GM18505 (cell line): ENCODE data around the gene CEBPB.

ENCODE experiments used
- ATAC-seq: cut with Tn5 transposase; IDR thresholded peaks from one replicate; pipeline ENCODE4 v1.9.1; 2021; ENCODE audit not compliant: unreplicated experiment
- POLR2A ChIP-seq: IDR thresholded peaks from 4 replicates; pipeline ENCODE4 v1.6.1; 2011; ENCODE audit warnings: borderline replicate concordance; ENCODE audit not compliant: insufficient read depth, insufficient read length; ENCODE audit errors: extremely low read depth

Gene CEBPB

DNA sequence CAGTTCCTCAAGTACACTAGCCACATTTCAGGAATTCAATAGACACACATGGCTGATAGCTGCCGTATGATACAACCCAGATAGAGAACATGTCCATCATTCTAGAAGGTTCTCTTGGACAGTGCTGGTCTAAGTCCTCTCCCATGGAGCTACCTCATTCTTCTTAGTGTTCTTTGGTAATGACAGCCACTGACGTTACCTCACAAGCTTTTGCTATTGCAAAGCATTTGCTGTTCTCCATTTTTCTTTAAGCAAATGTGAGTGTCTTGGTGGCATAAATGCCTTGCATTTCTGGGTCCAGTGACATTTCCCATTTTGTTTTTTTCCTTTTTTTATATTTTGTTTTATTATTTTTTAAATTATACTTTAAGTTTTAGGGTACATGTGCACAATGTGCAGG, 8.3 kb upstream of the CEBPB start:
- TF ChIP-seq POLR2A = no peak

DNA sequence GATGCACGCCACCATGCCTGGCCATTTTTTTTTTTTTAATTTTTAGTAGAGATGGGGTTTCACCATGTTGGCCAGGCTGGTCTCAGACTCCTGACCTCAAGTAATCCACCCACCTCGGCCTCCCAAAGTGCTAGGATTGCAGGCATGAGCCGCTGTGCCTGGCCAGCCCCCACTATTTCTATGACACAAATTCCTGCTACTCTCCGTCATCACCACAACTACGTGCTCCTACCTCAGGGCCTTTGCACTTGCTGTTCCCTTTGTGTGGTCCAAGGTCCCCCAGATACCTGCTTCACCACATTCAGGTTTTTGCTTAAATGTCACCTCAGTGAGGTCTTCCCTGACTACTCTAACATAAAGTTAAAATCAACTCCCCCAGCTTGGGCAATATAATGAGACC, 5.2 kb upstream of the CEBPB start:
- TF ChIP-seq POLR2A = no peak
- ATAC-seq = no peak

More for the DNA sequence above, 8.3 kb upstream of the CEBPB start:
- ATAC-seq = no peak

DNA sequence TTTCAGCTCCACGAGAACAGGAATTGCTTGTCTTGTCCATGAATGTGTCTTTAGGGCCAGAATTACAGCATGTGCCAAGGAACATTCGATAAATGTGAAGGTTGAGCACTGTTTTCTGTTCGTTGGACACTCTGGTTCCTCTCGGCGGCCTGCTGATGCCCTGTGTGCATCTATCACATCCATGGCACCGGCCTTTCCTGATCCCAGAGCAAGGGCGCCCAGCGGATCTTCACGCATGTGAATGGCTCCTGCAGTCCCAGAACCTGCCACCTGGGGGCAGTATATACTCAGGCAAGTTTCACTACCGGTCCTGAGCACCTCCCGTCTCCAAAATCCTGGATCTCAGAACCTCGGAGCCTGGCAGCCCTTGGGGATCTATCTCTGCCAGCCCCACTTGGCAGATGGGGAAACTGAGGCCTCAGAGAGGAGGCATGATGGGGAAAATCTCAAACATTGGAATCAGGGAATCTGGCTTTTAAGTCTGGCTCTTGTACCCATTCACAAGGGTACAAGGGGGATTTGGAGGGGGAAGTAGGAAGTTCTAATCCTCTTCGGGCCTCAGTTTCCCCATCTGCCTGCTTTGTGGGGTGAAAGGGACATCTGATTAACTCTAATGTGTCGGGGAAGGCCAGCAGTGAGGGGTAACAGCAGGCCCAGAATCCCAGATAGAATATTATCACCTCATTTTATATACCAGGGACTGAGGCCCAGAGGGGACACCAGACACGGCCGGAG, 4.3 kb upstream of the CEBPB start:
- TF ChIP-seq POLR2A = no peak
- no peak for ATAC-seq

- no peak for ATAC-seq
- TF ChIP-seq POLR2A = no peak
These were observed 3.6 kb upstream of the CEBPB start for GRCh38 chr20:50186987-50187402.

- no peak for TF ChIP-seq POLR2A
- ATAC-seq = no peak
These were observed 3.1 kb upstream of the CEBPB start for GRCh38 chr20:50187403-50188051.

- TF ChIP-seq POLR2A = no peak
- ATAC-seq = no peak
These were observed 2.3 kb upstream of the CEBPB start for GRCh38 chr20:50188287-50188688.

DNA sequence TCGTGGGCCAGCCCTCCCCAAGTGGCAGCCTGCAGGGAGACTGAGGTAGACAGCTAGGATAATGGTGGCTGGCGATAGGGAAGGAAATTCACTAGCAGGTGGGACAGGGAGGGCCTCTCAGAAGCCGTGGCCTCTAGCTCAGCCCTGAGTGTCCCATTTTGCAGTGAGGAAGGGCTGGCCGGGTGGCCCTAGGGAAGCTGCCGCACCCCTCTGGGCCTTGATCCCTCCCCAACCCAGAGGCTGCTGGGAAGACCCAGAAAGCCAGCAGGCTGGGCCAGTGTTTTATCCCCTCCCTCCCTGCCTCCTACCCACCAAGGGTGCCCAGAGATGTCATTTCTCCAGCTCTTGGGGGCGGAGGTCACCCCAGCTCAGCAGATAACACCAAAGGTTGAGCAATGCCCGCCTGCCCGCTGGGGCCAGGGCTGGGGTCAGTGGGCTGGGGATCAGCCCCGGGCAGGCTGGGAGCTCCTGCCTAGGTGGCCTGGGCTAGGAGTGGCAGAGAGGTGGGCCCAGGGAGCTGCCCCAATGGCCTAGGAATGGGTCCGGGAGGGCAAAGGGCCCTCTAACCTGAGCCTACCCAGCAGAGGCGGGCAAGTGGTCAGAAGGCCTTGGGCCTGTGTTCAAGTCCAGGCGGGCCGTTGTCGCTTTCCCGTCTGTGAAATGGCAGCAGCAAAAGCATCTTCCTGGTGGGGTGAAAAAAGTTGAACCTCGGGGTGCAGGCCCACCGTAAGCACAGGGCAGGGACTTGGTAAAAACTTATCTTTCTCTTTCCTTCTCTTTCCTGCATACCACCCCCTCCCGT, 1.6 kb upstream of the CEBPB start:
- no peak for ATAC-seq

GRCh38 chr20:50189681-50190250, 864 bp upstream of the CEBPB start:
- ATAC-seq = no peak
- TF ChIP-seq POLR2A = no peak

More for the DNA sequence above, 1.6 kb upstream of the CEBPB start:
- no peak for TF ChIP-seq POLR2A

- ATAC-seq = peak; percentile 12
- TF ChIP-seq POLR2A = no peak
These were observed 474 bp downstream of the CEBPB start for GRCh38 chr20:50191065-50191543.

- ATAC-seq = peak; percentile 33
- TF ChIP-seq POLR2A = peak; percentile 45
These were observed 1.1 kb downstream of the CEBPB start for GRCh38 chr20:50191544-50192363.

- peak; percentile 51 for TF ChIP-seq POLR2A
- peak; percentile 22 for ATAC-seq
These were observed 2.0 kb downstream of the CEBPB start for GRCh38 chr20:50192364-50193198.
